ENCODE data around the gene ZNF79. TPM values are rescaled to one million over a fixed set of nuclear protein-coding genes. Genes with fewer than 3 reads are reported as not detected.

Gene ZNF79
- total RNA-seq, 1 donor from 2014 or later, result 6.2 TPM

- intact Hi-C loops (cut with micrococcal nuclease), result no loop called here
- peaks cover 21% of the 10 kb centered on the region for H3K4me1 ChIP-seq
- no peak overlapping the region for H3K4me3 ChIP-seq
- peaks cover 51% of the 10 kb centered on the region for H3K36me3 ChIP-seq
- TF ChIP-seq CTCF (IDR thresholded peaks at IDR 0.05; ENCODE audit: borderline replicate concordance), result no peak
- no peak for DNase-seq
- H3K27me3 ChIP-seq (ENCODE audit: low read depth), result no peaks in the 10 kb centered on the region
- H3K27ac ChIP-seq (replicated peaks), result no peak overlapping the region
- H3K9me3 ChIP-seq (replicated peaks), result no peaks in the 10 kb centered on the region
These were observed 18.6 kb upstream of the ZNF79 start for GRCh38 chr9:127405344-127406125.

- Histone ChIP-seq H3K27me3 (ENCODE audit: low read depth) (no peaks in the 10 kb centered on the region), H3K36me3 (peaks cover 42% of the 10 kb centered on the region), H3K27ac (replicated peaks) (peak overlapping the region; percentile 79), H3K4me3 (peak overlapping the region; percentile 22), H3K9me3 (replicated peaks) (no peaks in the 10 kb centered on the region), H3K4me1 (peaks cover 21% of the 10 kb centered on the region)
- intact Hi-C loops (cut with micrococcal nuclease), result no loop called here
- no peak for TF ChIP-seq CTCF (IDR thresholded peaks at IDR 0.05; ENCODE audit: borderline replicate concordance)
- DNase-seq, result no peak
These were observed 17.2 kb upstream of the ZNF79 start for GRCh38 chr9:127406799-127407491.

GRCh38 chr9:127407492-127407843 is 16.7 kb upstream of the ZNF79 start:
- no peak for TF ChIP-seq CTCF (IDR thresholded peaks at IDR 0.05; ENCODE audit: borderline replicate concordance)
- no peak for DNase-seq
- no peaks in the 10 kb centered on the region for H3K27me3 ChIP-seq (ENCODE audit: low read depth)
- no peaks in the 10 kb centered on the region for H3K9me3 ChIP-seq (replicated peaks)
- peak overlapping the region; percentile 22 for H3K4me3 ChIP-seq
- peak overlapping the region; percentile 79 for H3K27ac ChIP-seq (replicated peaks)
- peaks cover 21% of the 10 kb centered on the region for H3K4me1 ChIP-seq
- intact Hi-C loops (cut with micrococcal nuclease), result no loop called here
- H3K36me3 ChIP-seq, result peaks cover 37% of the 10 kb centered on the region

GRCh38 chr9:127411122-127411521 is 13.1 kb upstream of the ZNF79 start:
- no peak overlapping the region for H3K4me3 ChIP-seq
- H3K9me3 ChIP-seq (replicated peaks), result no peaks in the 10 kb centered on the region
- no peak for TF ChIP-seq CTCF (IDR thresholded peaks at IDR 0.05; ENCODE audit: borderline replicate concordance)
- H3K27ac ChIP-seq (replicated peaks), result peak overlapping the region; percentile 34
- H3K4me1 ChIP-seq, result peaks cover 19% of the 10 kb centered on the region
- no peaks in the 10 kb centered on the region for H3K27me3 ChIP-seq (ENCODE audit: low read depth)
- H3K36me3 ChIP-seq, result peaks cover 6% of the 10 kb centered on the region
- intact Hi-C loops (cut with micrococcal nuclease), result no loop called here
- DNase-seq, result no peak

- intact Hi-C loops (cut with micrococcal nuclease), result no loop called here
- no peaks in the 10 kb centered on the region for H3K9me3 ChIP-seq (replicated peaks)
- DNase-seq, result no peak
- H3K4me3 ChIP-seq, result no peak overlapping the region
- H3K27ac ChIP-seq (replicated peaks), result no peak overlapping the region
- TF ChIP-seq CTCF (IDR thresholded peaks at IDR 0.05; ENCODE audit: borderline replicate concordance), result no peak
- H3K27me3 ChIP-seq (ENCODE audit: low read depth), result no peaks in the 10 kb centered on the region
- no peaks in the 10 kb centered on the region for H3K4me1 ChIP-seq
- no peaks in the 10 kb centered on the region for H3K36me3 ChIP-seq
These were observed 9.0 kb upstream of the ZNF79 start for GRCh38 chr9:127415141-127415540.

Data from left ventricle myocardium inferior (tissue), 1 donor.